Activated CD4-positive, alpha-beta T cell treated with anti-CD3 and anti-CD28 coated beads, Interleukin-2, amount 10 ng/mL, durations not matched to agents 7 days and 5 days (primary cell): Measurements from ENCODE around the gene ROBO1. TPM values are rescaled to one million over a fixed set of nuclear protein-coding genes. Genes with fewer than 3 reads are reported as not detected.
"Not testable (repeated sequence)": the region's sequence is repeated elsewhere in the genome, so short reads cannot be mapped to it uniquely, and the experiment has no call there.

Experiments used
- CTCF ChIA-PET: fragments of 350-600 bp; sonication (Branson Sonifier 250); formaldehyde crosslinking; loops from one replicate; lab custom pipeline; 2021; ENCODE audit warnings: antibody characterized with exemption; lab: Charles Lee
- POLR2A ChIA-PET: fragments of 350-600 bp; sonication (Branson Sonifier 250); formaldehyde crosslinking; loops from one replicate; lab custom pipeline; 2021; ENCODE audit warnings: antibody characterized with exemption; lab: Charles Lee
- DNase-seq: peaks from one replicate; pipeline ENCODE4 v3.0.0-alpha.2; 2020
- H3K27ac Mint-ChIP-seq: one replicate; pipeline ENCODE4 v1.8.0; 2021; ENCODE audit warnings: mild to moderate bottlenecking, moderate library complexity, mixed read lengths
- H3K27me3 Mint-ChIP-seq: one replicate; pipeline ENCODE4 v1.8.0; 2021; ENCODE audit warnings: mixed read lengths
- H3K36me3 Mint-ChIP-seq: one replicate; pipeline ENCODE4 v1.8.0; 2021; ENCODE audit warnings: low read depth, mixed read lengths
- H3K4me1 Mint-ChIP-seq: one replicate; pipeline ENCODE4 v1.8.0; 2021; ENCODE audit warnings: mixed read lengths
- H3K4me3 Mint-ChIP-seq: one replicate; pipeline ENCODE4 v1.8.0; 2021; ENCODE audit warnings: mild to moderate bottlenecking, moderate library complexity, mixed read lengths
- H3K9me3 Mint-ChIP-seq: one replicate; pipeline ENCODE4 v1.8.0; 2021; ENCODE audit warnings: mixed read lengths
- total RNA-seq, 2 experiments: library from RNA; stranded (reverse); gene quantifications; one replicate each; pipeline ENCODE4 v1.2.3, GENCODE V29; 2021

The ROBO1 gene
- total RNA-seq, 2 experiments from 2014 or later = 0.55 to 0.62 TPM

DNA sequence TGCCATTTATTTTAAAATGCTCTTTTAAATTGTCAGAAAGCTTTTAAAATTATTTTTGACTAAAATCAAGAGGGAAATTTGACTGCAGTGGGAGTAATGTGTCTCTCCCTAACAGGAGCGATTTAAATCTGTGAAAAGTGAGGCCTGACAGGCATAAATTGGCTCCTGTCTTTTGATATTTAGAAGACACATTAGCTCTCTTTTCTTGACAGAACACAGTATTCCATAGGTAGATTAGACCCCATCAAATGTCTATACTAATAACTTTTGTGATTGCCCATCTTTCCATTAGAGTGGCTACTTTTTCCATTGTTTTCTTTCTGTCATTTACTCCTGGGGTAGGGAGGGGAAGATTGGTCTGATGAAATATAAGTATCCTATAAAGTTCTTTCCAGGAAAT lies 866.3 kb downstream of the ROBO1 start:
- POLR2A ChIA-PET = no interaction called here
- Mint-ChIP-seq H3K4me1 (no peaks in the 10 kb centered on the region), H3K9me3 (no peaks in the 10 kb centered on the region), H3K27ac (no peak overlapping the region), H3K27me3 (no peaks in the 10 kb centered on the region), H3K36me3 (no peaks in the 10 kb centered on the region), H3K4me3 (no peak overlapping the region)
- DNase-seq = no peak
- CTCF ChIA-PET = no interaction called here

DNA sequence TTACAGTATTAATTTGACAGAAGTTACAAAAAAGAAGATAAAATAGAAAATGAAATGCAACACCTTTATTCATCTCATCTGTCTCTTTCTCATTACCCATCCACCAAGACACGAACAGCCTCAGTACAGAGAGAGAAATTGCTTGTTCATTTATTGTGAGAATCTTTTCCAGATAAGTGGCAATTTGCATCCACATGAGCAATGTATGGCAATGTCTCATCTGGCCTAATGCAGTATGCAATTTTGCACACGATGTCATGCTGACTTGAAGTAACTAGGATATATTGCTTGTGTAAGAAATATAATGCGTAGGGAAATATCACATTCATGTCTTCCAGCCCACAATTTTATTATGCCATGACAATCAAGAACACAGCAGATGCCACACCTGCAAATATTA lies 866.9 kb downstream of the ROBO1 start:
- CTCF ChIA-PET = no interaction called here
- Mint-ChIP-seq H3K36me3 (no peaks in the 10 kb centered on the region), H3K27ac (no peak overlapping the region), H3K4me3 (no peak overlapping the region), H3K4me1 (no peaks in the 10 kb centered on the region), H3K27me3 (no peaks in the 10 kb centered on the region), H3K9me3 (no peaks in the 10 kb centered on the region)
- POLR2A ChIA-PET = no interaction called here
- no peak for DNase-seq

DNA sequence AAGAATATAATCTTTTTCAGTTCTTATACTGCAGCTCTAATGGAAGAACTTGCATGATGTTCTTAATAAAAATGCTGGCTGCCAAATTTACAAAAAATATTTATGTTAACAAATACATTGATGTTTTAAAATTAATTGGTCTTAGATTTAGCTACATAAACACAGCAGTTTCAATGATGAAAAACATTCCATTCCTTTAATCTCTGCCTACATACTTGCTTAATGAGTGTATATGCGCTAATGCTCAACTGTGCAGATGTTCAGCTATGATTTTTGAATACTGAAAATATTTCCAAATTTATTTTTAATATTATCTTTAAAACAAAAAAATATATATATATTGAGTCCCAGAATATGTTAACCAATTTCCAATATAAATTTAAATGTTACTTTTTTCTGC lies 867.4 kb downstream of the ROBO1 start:
- ChIA-PET POLR2A (no interaction called here), CTCF (no interaction called here)
- Mint-ChIP-seq H3K9me3 (no peaks in the 10 kb centered on the region), H3K27ac (no peak overlapping the region), H3K4me1 (no peaks in the 10 kb centered on the region), H3K4me3 (no peak overlapping the region), H3K36me3 (no peaks in the 10 kb centered on the region), H3K27me3 (no peaks in the 10 kb centered on the region)
- DNase-seq = no peak

DNA sequence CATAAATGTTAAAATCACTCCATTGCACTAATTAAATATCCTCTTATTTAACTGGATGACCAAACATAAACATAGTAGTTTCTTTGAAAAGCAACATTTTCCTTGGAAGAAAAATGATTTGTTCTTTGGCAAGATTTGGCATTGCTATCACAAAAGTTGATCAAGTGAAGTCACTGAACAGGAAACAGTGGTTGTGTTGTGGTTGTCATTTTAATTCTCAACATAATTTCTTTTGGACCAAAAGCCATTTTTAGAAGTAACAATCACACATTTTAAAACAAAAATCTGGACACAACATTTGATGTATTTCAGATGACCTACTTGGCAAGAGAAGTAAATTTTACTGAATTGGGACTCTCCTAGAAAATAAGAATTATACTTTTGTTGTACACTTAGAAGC lies 872.3 kb downstream of the ROBO1 start:
- ChIA-PET CTCF (no interaction called here), POLR2A (no interaction called here)
- Mint-ChIP-seq H3K4me1 (no peaks in the 10 kb centered on the region), H3K36me3 (no peaks in the 10 kb centered on the region), H3K9me3 (peaks cover 5% of the 10 kb centered on the region), H3K27ac (no peak overlapping the region), H3K4me3 (no peak overlapping the region), H3K27me3 (no peaks in the 10 kb centered on the region)
- DNase-seq = no peak

DNA sequence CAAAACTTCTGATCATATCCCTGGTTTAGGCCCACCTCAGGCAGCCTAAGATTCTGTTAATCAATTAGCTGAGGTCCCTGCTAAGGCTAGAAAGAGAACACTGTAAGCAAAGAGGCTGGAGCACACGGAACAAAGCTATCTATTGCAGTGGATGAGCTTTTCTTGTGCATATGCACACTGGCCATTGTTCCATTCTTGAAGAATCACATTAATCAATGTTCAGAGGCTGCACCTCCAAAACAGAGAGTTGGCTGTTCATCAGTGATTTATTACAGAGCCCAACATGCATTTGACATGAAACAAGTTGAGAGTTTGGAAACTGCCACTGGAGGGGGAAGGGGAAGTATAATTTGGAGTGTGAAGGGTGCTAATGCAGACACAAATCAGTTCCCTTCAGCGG lies 873.0 kb downstream of the ROBO1 start:
- H3K36me3 Mint-ChIP-seq = no peaks in the 10 kb centered on the region
- peaks cover 5% of the 10 kb centered on the region for H3K9me3 Mint-ChIP-seq
- no peak for DNase-seq
- ChIA-PET CTCF (no interaction called here), POLR2A (no interaction called here)
- H3K27me3 Mint-ChIP-seq = no peaks in the 10 kb centered on the region
- H3K27ac Mint-ChIP-seq = no peak overlapping the region
- H3K4me1 Mint-ChIP-seq = no peaks in the 10 kb centered on the region
- no peak overlapping the region for H3K4me3 Mint-ChIP-seq

DNA sequence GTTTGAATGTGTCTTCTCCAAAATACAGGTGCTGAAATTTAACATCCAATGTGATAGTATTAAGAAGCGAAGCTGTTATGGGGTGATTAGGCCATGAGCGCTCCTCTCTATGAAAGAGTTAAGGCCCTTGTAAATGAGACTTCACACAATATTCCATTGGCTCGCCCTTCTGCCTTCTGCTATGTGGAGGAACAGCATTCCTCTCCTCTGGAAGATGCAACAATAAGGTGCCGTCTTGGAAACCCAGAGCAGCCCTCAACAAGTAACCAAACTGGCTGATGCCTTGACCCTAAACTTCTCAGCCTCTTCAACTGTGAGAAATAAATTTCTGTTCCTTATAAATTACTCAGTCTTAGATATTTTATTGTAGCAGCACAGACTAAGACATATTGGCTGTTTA lies 874.6 kb downstream of the ROBO1 start:
- H3K27ac Mint-ChIP-seq = no peak overlapping the region
- ChIA-PET POLR2A (no interaction called here), CTCF (no interaction called here)
- no peaks in the 10 kb centered on the region for H3K4me1 Mint-ChIP-seq
- DNase-seq = no peak
- no peak overlapping the region for H3K4me3 Mint-ChIP-seq
- no peaks in the 10 kb centered on the region for H3K27me3 Mint-ChIP-seq
- peaks cover 5% of the 10 kb centered on the region for H3K9me3 Mint-ChIP-seq
- no peaks in the 10 kb centered on the region for H3K36me3 Mint-ChIP-seq

DNA sequence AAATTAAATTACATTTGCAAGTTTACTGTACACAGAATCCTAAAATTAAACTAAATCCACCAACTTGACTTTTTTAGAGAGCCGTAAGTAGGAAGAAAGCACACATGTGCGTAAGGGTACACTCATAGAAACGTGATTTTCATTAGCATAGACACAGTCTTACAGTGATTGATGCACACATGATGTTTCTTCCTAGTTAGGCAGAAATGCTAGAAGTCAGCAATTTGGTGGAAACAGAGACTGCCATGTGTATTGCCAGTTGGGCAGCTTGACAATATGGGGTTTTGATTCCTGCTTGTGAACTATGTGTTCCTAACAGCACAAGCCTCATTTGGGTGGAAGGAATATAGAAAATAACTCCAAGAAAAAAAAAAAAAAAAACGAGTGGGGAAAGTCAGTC lies 878.5 kb downstream of the ROBO1 start:
- Mint-ChIP-seq H3K27me3 (no peaks in the 10 kb centered on the region), H3K4me1 (no peaks in the 10 kb centered on the region), H3K36me3 (no peaks in the 10 kb centered on the region), H3K27ac (no peak overlapping the region), H3K9me3 (no peaks in the 10 kb centered on the region), H3K4me3 (no peak overlapping the region)
- ChIA-PET CTCF (no interaction called here), POLR2A (no interaction called here)
- no peak for DNase-seq

DNA sequence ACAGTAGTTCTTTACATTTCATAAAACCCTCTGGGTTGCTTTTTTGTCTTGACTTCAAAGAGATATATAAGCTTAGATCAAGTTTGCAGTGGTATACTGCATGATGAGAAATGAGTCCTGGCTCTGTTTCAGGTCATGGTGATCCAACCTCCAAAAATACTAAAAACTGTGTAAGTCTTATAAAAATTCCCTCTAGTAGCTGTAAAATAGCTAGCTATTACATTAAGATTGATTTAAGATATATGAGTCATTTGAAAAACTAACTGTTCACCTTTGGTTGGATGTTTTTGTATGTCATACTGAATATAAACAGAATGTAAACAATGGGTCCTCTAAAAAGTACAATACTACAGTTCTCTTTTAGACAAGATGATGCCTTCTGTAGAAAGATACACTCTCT lies 879.2 kb downstream of the ROBO1 start:
- POLR2A ChIA-PET = no interaction called here

DNA sequence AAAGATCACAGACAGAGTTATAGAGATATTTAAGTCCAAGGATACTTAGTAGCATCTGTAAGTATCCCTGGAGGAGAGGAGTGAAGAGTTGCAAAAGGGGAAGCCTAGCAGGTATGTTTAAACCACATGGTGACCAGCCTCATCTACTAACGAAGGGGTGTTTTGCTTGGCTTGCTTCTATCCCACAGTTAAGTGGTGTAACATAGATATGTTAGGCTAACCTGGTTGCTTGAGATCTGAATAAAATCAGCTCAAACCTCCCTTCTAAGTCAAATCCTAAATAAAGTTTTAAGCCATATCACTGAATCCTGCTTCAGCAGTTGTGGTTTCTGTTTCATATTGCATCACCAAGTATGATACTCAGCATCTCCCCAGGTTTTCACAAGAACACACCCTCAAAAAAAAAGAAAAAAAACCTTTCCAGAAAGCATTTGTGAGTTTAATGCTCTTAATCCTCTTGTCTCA lies 880.2 kb downstream of the ROBO1 start:
- CTCF ChIA-PET = no interaction called here
- H3K36me3 Mint-ChIP-seq = no peaks in the 10 kb centered on the region
- H3K4me3 Mint-ChIP-seq = no peak overlapping the region
- H3K4me1 Mint-ChIP-seq = no peaks in the 10 kb centered on the region
- no peaks in the 10 kb centered on the region for H3K27me3 Mint-ChIP-seq
- POLR2A ChIA-PET = no interaction called here
- no peak overlapping the region for H3K27ac Mint-ChIP-seq
- no peak for DNase-seq
- H3K9me3 Mint-ChIP-seq = no peaks in the 10 kb centered on the region

More for the DNA sequence above, 879.2 kb downstream of the ROBO1 start:
- DNase-seq = no peak
- CTCF ChIA-PET = no interaction called here
- Mint-ChIP-seq H3K9me3 (no peaks in the 10 kb centered on the region), H3K4me3 (no peak overlapping the region), H3K27ac (no peak overlapping the region), H3K36me3 (no peaks in the 10 kb centered on the region), H3K27me3 (no peaks in the 10 kb centered on the region), H3K4me1 (no peaks in the 10 kb centered on the region)

DNA sequence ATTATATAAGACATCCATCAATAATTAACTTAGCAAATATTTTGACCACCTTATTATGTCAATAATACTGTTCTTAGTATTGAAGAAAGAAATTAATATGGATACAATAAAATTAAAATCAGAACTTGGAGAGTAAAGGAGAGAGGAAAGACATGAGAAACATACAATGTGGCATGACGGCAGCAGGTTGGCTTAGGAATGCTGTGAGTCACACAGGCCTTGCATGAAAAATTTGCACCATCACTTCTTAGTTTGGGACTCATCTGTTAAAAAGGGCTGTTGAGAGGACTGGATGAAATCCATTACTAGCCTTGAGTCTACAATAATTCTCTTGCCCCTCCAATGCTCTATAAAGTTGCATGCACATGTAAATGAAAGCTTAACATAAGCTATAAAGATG lies 880.8 kb downstream of the ROBO1 start:
- no peak overlapping the region for H3K27ac Mint-ChIP-seq
- no peak for DNase-seq
- no peaks in the 10 kb centered on the region for H3K36me3 Mint-ChIP-seq
- CTCF ChIA-PET = no interaction called here
- no peaks in the 10 kb centered on the region for H3K27me3 Mint-ChIP-seq
- no peaks in the 10 kb centered on the region for H3K9me3 Mint-ChIP-seq
- POLR2A ChIA-PET = no interaction called here
- no peak overlapping the region for H3K4me3 Mint-ChIP-seq
- no peaks in the 10 kb centered on the region for H3K4me1 Mint-ChIP-seq

DNA sequence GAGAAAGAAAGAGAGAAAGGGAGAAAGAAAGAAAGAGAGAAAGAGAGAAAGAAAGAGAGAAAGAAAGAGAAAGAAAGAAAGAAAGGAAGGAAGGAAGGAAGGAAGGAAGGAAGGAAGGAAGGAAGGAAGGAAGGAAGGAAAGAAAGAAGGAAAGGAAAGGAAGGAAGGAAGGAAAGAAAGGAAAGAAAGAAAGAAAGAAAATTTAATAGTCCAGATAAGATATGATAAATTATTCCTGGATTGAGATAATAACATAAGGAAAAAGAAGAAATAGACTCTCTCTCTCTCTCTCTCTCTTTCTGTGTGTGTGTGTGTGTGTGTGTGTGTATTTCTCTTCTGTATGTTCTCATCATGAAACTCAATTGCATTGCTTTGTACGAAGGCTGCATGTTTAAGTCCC lies 883.2 kb downstream of the ROBO1 start:
- H3K9me3 Mint-ChIP-seq, CTCF ChIA-PET, H3K36me3 Mint-ChIP-seq, H3K27ac Mint-ChIP-seq, DNase-seq, POLR2A ChIA-PET, H3K4me1 Mint-ChIP-seq, H3K4me3 Mint-ChIP-seq, H3K27me3 Mint-ChIP-seq: not testable (repeated sequence)

DNA sequence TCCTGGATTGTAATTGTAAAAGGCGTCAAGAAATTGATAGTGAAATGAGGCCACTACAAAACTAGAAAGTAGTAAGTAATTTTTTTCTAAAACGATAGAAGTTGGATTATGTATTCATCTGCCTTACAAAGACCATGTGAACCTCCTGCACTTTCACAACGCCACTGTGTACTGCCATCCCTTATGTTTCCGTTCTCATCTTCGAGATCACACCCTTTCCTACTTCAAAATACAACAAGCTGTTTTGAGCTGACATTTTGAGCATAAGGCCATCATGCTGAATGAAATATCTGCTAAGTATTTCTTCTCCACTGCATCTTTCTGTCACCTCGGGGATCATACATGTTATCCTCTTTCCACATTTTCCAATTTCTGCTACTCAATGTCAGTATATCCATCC lies 885.5 kb downstream of the ROBO1 start:
- Mint-ChIP-seq H3K27me3 (no peaks in the 10 kb centered on the region), H3K4me1 (no peaks in the 10 kb centered on the region), H3K9me3 (no peaks in the 10 kb centered on the region), H3K27ac (no peak overlapping the region), H3K4me3 (no peak overlapping the region), H3K36me3 (no peaks in the 10 kb centered on the region)
- DNase-seq = no peak
- CTCF ChIA-PET = no interaction called here
- POLR2A ChIA-PET = no interaction called here

DNA sequence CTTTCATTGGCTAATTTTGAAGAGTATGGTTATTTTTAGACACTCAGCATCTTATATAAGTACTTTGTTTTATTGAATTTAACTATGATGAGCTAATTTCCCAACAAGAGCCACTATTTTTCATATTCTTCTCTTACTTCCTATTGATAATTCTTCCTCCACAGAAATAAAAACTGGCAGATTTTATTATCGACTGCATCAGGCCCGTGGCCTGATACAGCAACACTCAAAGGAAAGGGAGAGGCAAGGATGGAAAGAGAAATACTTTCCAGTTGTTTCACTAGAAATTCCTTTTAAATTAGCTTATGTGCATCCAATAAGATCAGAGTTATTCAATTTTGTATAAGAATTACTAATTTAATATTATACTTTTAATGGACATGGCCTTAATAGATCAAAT lies 886.3 kb downstream of the ROBO1 start:
- ChIA-PET POLR2A (no interaction called here), CTCF (no interaction called here)
- Mint-ChIP-seq H3K4me1 (no peaks in the 10 kb centered on the region), H3K27me3 (no peaks in the 10 kb centered on the region), H3K36me3 (no peaks in the 10 kb centered on the region), H3K9me3 (no peaks in the 10 kb centered on the region), H3K4me3 (no peak overlapping the region), H3K27ac (no peak overlapping the region)
- no peak for DNase-seq

DNA sequence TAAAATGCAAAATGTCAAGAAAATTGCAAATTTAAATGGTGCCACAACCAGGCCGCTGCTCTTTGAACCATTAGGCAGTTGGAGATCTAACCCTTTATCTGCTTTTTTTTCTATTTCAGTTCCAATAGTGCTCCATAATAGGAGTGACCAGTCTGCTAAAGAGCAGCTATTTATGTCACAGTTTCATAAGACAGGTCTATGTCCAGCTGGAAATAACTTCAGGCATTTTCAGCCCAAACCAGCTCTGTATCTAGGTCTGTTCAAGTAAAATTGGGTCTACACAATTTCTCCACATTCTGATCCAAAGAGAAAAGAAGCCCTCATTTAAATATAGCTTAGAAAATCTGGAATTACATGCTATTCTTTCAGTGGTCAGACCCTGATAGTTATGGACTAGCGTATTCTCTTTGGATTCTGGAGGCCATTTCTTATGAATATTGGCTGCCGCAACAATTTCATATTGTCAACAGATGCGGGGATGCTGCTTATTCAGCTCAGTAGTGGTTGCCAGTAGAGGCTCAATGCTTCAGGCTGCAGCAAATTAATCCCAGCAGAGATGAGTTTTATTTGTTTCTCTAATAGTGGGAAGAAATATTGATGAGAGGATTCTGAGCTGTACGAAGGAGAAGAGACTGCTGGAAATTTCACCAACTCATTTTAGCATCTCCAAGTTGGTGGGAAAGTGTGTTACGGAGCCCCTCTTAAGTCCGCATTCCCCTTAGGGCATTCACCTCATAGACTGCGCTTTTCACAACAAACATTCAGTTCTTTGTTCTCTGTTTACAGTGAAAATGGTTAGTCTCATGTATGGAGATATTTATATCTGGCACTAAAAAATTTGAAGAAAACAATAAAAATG lies 887.0 kb downstream of the ROBO1 start:
- no peaks in the 10 kb centered on the region for H3K27me3 Mint-ChIP-seq
- H3K27ac Mint-ChIP-seq = no peak overlapping the region
- ChIA-PET CTCF (no interaction called here), POLR2A (no interaction called here)
- no peak overlapping the region for H3K4me3 Mint-ChIP-seq
- DNase-seq = no peak
- no peaks in the 10 kb centered on the region for H3K4me1 Mint-ChIP-seq
- H3K9me3 Mint-ChIP-seq = no peaks in the 10 kb centered on the region
- H3K36me3 Mint-ChIP-seq = no peaks in the 10 kb centered on the region
